ENCODE results near the gene AGK.

- no peak for TF ChIP-seq ARNTL (CRISPR knock-in tag; IDR thresholded peaks at IDR 0.05; ENCODE audit: borderline replicate concordance, low read depth)
- no peak for TF ChIP-seq ZNF8 (CRISPR knock-in tag; IDR thresholded peaks at IDR 0.05)
- no peak for TF ChIP-seq RARB (CRISPR knock-in tag; IDR thresholded peaks at IDR 0.05)
- no peak for TF ChIP-seq SNAI2 (CRISPR knock-in tag; IDR thresholded peaks at IDR 0.05)
- TF ChIP-seq, protein P1, sequence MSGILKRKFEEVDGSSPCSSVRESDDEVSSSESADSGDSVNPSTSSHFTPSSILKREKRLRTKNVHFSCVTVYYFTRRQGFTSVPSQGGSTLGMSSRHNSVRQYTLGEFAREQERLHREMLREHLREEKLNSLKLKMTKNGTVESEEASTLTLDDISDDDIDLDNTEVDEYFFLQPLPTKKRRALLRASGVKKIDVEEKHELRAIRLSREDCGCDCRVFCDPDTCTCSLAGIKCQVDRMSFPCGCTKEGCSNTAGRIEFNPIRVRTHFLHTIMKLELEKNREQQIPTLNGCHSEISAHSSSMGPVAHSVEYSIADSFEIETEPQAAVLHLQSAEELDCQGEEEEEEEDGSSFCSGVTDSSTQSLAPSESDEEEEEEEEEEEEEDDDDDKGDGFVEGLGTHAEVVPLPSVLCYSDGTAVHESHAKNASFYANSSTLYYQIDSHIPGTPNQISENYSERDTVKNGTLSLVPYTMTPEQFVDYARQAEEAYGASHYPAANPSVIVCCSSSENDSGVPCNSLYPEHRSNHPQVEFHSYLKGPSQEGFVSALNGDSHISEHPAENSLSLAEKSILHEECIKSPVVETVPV (CRISPR knock-in tag; IDR thresholded peaks at IDR 0.05) = no peak
- no peak for TF ChIP-seq TSHZ2 (CRISPR knock-in tag; IDR thresholded peaks at IDR 0.05)
- TF ChIP-seq, protein P2, sequence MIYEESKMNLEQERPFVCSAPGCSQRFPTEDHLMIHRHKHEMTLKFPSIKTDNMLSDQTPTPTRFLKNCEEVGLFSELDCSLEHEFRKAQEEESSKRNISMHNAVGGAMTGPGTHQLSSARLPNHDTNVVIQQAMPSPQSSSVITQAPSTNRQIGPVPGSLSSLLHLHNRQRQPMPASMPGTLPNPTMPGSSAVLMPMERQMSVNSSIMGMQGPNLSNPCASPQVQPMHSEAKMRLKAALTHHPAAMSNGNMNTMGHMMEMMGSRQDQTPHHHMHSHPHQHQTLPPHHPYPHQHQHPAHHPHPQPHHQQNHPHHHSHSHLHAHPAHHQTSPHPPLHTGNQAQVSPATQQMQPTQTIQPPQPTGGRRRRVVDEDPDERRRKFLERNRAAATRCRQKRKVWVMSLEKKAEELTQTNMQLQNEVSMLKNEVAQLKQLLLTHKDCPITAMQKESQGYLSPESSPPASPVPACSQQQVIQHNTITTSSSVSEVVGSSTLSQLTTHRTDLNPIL (CRISPR knock-in tag; IDR thresholded peaks at IDR 0.05; ENCODE audit: low read depth) = no peak
- TF ChIP-seq TCF4 (CRISPR knock-in tag; IDR thresholded peaks at IDR 0.05; ENCODE audit: borderline replicate concordance) = no peak
- TF ChIP-seq ISL1 (CRISPR knock-in tag; IDR thresholded peaks at IDR 0.05) = no peak
- TF ChIP-seq, protein P3, sequence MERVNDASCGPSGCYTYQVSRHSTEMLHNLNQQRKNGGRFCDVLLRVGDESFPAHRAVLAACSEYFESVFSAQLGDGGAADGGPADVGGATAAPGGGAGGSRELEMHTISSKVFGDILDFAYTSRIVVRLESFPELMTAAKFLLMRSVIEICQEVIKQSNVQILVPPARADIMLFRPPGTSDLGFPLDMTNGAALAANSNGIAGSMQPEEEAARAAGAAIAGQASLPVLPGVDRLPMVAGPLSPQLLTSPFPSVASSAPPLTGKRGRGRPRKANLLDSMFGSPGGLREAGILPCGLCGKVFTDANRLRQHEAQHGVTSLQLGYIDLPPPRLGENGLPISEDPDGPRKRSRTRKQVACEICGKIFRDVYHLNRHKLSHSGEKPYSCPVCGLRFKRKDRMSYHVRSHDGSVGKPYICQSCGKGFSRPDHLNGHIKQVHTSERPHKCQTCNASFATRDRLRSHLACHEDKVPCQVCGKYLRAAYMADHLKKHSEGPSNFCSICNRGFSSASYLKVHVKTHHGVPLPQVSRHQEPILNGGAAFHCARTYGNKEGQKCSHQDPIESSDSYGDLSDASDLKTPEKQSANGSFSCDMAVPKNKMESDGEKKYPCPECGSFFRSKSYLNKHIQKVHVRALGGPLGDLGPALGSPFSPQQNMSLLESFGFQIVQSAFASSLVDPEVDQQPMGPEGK (CRISPR knock-in tag; IDR thresholded peaks at IDR 0.05; ENCODE audit: borderline replicate concordance) = no peak
- TF ChIP-seq GLIS3 (CRISPR knock-in tag; IDR thresholded peaks at IDR 0.05) = no peak
Measured at GRCh38 chr7:141652691-141653090, 101.5 kb downstream of the AGK start.

All from SK-N-SH treated with all-trans-retinoic acid at 6 μM for 48 hours (cell line).